ENCODE data around the gene PCGF3.
"Not testable (repeated sequence)": the region's sequence is repeated elsewhere in the genome, so short reads cannot be mapped to it uniquely, and the experiment has no call there.

Gene PCGF3

GRCh38 chr4:683247-683897 lies 22.3 kb upstream of the PCGF3 start:
- no peak for DNase-seq

GRCh38 chr4:683982-684622 lies 21.5 kb upstream of the PCGF3 start:
- DNase-seq, result no peak

GRCh38 chr4:684623-685327 lies 20.9 kb upstream of the PCGF3 start:
- no peak for DNase-seq

- no peak for DNase-seq
Observed at GRCh38 chr4:685679-686412, 19.8 kb upstream of the PCGF3 start.

- DNase-seq, result no peak
Observed at GRCh38 chr4:686413-687040, 19.1 kb upstream of the PCGF3 start.

- DNase-seq, result no peak
Observed at GRCh38 chr4:687048-687970, 18.3 kb upstream of the PCGF3 start.

GRCh38 chr4:687971-688853 lies 17.4 kb upstream of the PCGF3 start:
- DNase-seq, result no peak

- no peak for DNase-seq
Observed at GRCh38 chr4:688854-689681, 16.6 kb upstream of the PCGF3 start, which contains the start of gene SLC49A3. TSS of gene SLC49A3 (minus strand) at chr4:689151. CDS start at chr4:689127, 24 bp downstream.

- DNase-seq, result no peak
Observed at GRCh38 chr4:689723-690122, 15.9 kb upstream of the PCGF3 start.

- no peak for DNase-seq
Observed at GRCh38 chr4:692771-693554, 12.7 kb upstream of the PCGF3 start.

GRCh38 chr4:694341-694940 lies 11.2 kb upstream of the PCGF3 start:
- not testable (repeated sequence) for DNase-seq

GRCh38 chr4:699816-700580 lies 5.6 kb upstream of the PCGF3 start:
- no peak for DNase-seq

GRCh38 chr4:700587-701264 lies 4.9 kb upstream of the PCGF3 start:
- no peak for DNase-seq

- no peak for DNase-seq
Observed at GRCh38 chr4:702618-703048, 3.0 kb upstream of the PCGF3 start.

GRCh38 chr4:703336-704197 lies 2.1 kb upstream of the PCGF3 start:
- DNase-seq, result no peak
